Measurements from ENCODE around the gene WDR64.
A peak's percentile ranks its signal among the peaks of the same experiment; 100 is the strongest.
"Not testable (repeated sequence)": the region's sequence is repeated elsewhere in the genome, so short reads cannot be mapped to it uniquely, and the experiment has no call there.

Gene WDR64

GRCh38 chr1:241674805-241675384 lies 22.8 kb downstream of the WDR64 start:
- DNase-seq (ENCODE audit: low read depth) = no peak
- H3K4me3 ChIP-seq (ENCODE audit: low read length) = no peak overlapping the region

GRCh38 chr1:241675983-241676382 lies 23.9 kb downstream of the WDR64 start:
- DNase-seq (ENCODE audit: low read depth) = no peak
- H3K4me3 ChIP-seq (ENCODE audit: low read length) = no peak overlapping the region
- TF ChIP-seq CTCF (conservative IDR thresholded peaks at IDR 0.05; ENCODE audit: low read depth, low read length) = no peak

More at GRCh38 chr1:241674805-241675384, 22.8 kb downstream of the WDR64 start:
- no peak for TF ChIP-seq CTCF (conservative IDR thresholded peaks at IDR 0.05; ENCODE audit: low read depth, low read length)

GRCh38 chr1:241677201-241677600 lies 25.1 kb downstream of the WDR64 start:
- no peak overlapping the region for H3K4me3 ChIP-seq (ENCODE audit: low read length)
- peak; percentile 12 for DNase-seq (ENCODE audit: low read depth)
- TF ChIP-seq CTCF (conservative IDR thresholded peaks at IDR 0.05; ENCODE audit: low read depth, low read length) = no peak

- TF ChIP-seq CTCF (conservative IDR thresholded peaks at IDR 0.05; ENCODE audit: low read depth, low read length) = no peak
- no peak overlapping the region for H3K4me3 ChIP-seq (ENCODE audit: low read length)
- no peak for DNase-seq (ENCODE audit: low read depth)
These were observed 26.5 kb downstream of the WDR64 start for GRCh38 chr1:241678536-241678935.

- no peak overlapping the region for H3K4me3 ChIP-seq (ENCODE audit: low read length)
- no peak for DNase-seq (ENCODE audit: low read depth)
- no peak for TF ChIP-seq CTCF (conservative IDR thresholded peaks at IDR 0.05; ENCODE audit: low read depth, low read length)
These were observed 27.3 kb downstream of the WDR64 start for GRCh38 chr1:241679404-241679803.

GRCh38 chr1:241679961-241680360 lies 27.9 kb downstream of the WDR64 start:
- DNase-seq (ENCODE audit: low read depth) = no peak
- H3K4me3 ChIP-seq (ENCODE audit: low read length) = no peak overlapping the region
- TF ChIP-seq CTCF (conservative IDR thresholded peaks at IDR 0.05; ENCODE audit: low read depth, low read length) = no peak

GRCh38 chr1:241681861-241682448 lies 29.9 kb downstream of the WDR64 start:
- DNase-seq (ENCODE audit: low read depth); H3K4me3 ChIP-seq (ENCODE audit: low read length): not testable (repeated sequence)

Measured in retinal pigment epithelial cell (primary cell).